Pancreas (tissue), 10 donors: ENCODE data around the gene EIF4E. TPM values are rescaled to one million over a fixed set of nuclear protein-coding genes. Genes with fewer than 3 reads are reported as not detected.

Experiments used
- ATAC-seq, 4 donors: fragments of 200-7000 bp; cut with Tn5 transposase; one replicate each; pipeline versions ENCODE4 v1.8.0 to v1.9.1; 2020; ENCODE audit warnings: mild to moderate bottlenecking in 4 of 4, moderate library complexity in 4 of 4
- DNase-seq, 6 donors: peaks; one replicate each; pipeline ENCODE4 v3.0.0-alpha.2; 2020
- FAIRE-seq: peaks from 2 replicates; lab custom pipeline; 2012; peaks lifted over from hg19 to GRCh38; lab: Jason Lieb, UNC
- H3K27ac ChIP-seq, 4 donors: fragments of 200-600 bp; sonication (generic); 1 replicate in 3 of 4; 2 replicates in 1 of 4; pipeline versions ENCODE4 v1.5.0 to v1.8.0; 2020
- H3K27me3 ChIP-seq, 4 donors: fragments of 200-600 bp; one replicate each; pipeline ENCODE4 v1.8.0; 2021
- H3K36me3 ChIP-seq, 3 donors: fragments of 200-600 bp; sonication (generic) in 1 of 3; one replicate each; pipeline versions ENCODE4 v1.5.0 to v1.8.0; 2020 to 2021
- H3K4me1 ChIP-seq, 3 donors: fragments of 200-600 bp; one replicate each; pipeline ENCODE4 v1.8.0; 2021
- H3K4me3 ChIP-seq, 4 donors: fragments of 200-600 bp; sonication (generic) in 2 of 4; one replicate each; pipeline versions ENCODE4 v1.5.0 to v1.8.0; 2020 to 2021
- H3K9me3 ChIP-seq, 4 donors: fragments of 200-600 bp; one replicate each; pipeline ENCODE4 v1.8.0; 2021
- CTCF ChIP-seq, 4 donors: fragments of 200-600 bp; sonication (generic) in 3 of 4; IDR thresholded peaks; one replicate each; pipeline versions ENCODE4 v1.5.0 to v1.8.0; 2021; ENCODE audit warnings: antibody characterized with exemption in 4 of 4
- WGBS, 2 donors: extraction: QIAGEN DNeasy Blood & Tissue Kit; methylation state at CpG; one replicate each; pipeline ENCODE4 v1.1.7; 2013; 5-methylcytosine and 5-hydroxymethylcytosine counted together
- intact Hi-C, 3 donors: fragments of 100-400 bp; cut with DNase I; formaldehyde crosslinking; loops; one replicate each; pipeline versions ENCODE4 v1.11.1 to v1.14.2; 2022
- polyA plus RNA-seq, 2 donors: library from polyadenylated mRNA; stranded (reverse); fragments of 200-250 nt; gene quantifications; one replicate each; pipeline ENCODE4 v1.2.3, GENCODE V29; 2013
- total RNA-seq, 6 donors: library from RNA; stranded (reverse); fragmentation: NEBNext Ultra II Directional in 4 of 6; extraction: Animal tissue kit (Norgen Biotek cat#: 25700) in 4 of 6; gene quantifications; one replicate each; pipeline versions ENCODE4 v1.2.1 to v1.2.4, GENCODE V29; 2021 to 2023
- donor health status: healthy with polysubstance abuse.
- donor health status: DM: no; HTN: no; CAD: no; lungs with moderate emphysema.
- donor health status: DM: no; HTN: no; CAD: no.
- donor health status: control.
- donor health status: control.
- donor health status: Bipolar disorder and iron deficiency.
- donor health status: DM: yes; HTN: yes; CAD: no.
- donor health status: DM: no; HTN: no; CAD: no.
- donor health status: DM: no; HTN: no; CAD: no.
- donor health status: DM: yes; HTN: yes; CAD: no.

EIF4E gene
- total and polyA plus RNA-seq, 8 donors, result 6.3 to 31.8 (median 22.3) TPM

- 89 to 92% methylated on average over 2 of the region's 2 CpGs for WGBS, 2 donors
- intact Hi-C loops, result no loop called here
- Histone ChIP-seq H3K27me3 (no peaks in the 10 kb centered on the region), H3K4me1 (no peaks in the 10 kb centered on the region), H3K36me3 (no peaks in the 10 kb centered on the region), H3K9me3 (no peaks in the 10 kb centered on the region), H3K27ac (no peak overlapping the region), H3K4me3 (no peak overlapping the region)
- no peak for ATAC-seq
- no peak for TF ChIP-seq CTCF (IDR thresholded peaks at IDR 0.05)
- FAIRE-seq, result no peak
- DNase-seq, result no peak
Measured at GRCh38 chr4:98958065-98958464, 29.1 kb upstream of the EIF4E start.

GRCh38 chr4:98955229-98955628, 26.3 kb upstream of the EIF4E start:
- no peak for DNase-seq
- intact Hi-C loops, result no loop called here
- Histone ChIP-seq H3K36me3 (no peaks in the 10 kb centered on the region), H3K9me3 (no peaks in the 10 kb centered on the region), H3K27ac (no peak overlapping the region), H3K4me1 (no peaks in the 10 kb centered on the region), H3K4me3 (no peak overlapping the region), H3K27me3 (no peaks in the 10 kb centered on the region)
- no peak for FAIRE-seq
- ATAC-seq, result no peak
- WGBS, 2 donors, result 68 to 76% methylated on average over 6 of the region's 6 CpGs
- no peak for TF ChIP-seq CTCF (IDR thresholded peaks at IDR 0.05)

- 87 to 88% methylated on average over 3 of the region's 3 CpGs for WGBS, 2 donors
- H3K27me3 ChIP-seq, result no peaks in the 10 kb centered on the region
- H3K9me3 ChIP-seq, result no peaks in the 10 kb centered on the region
- no peaks in the 10 kb centered on the region for H3K36me3 ChIP-seq
- H3K4me3 ChIP-seq, result no peak overlapping the region
- no peak for ATAC-seq
- intact Hi-C loops, result no loop called here
- H3K27ac ChIP-seq, result no peak overlapping the region
- no peak for TF ChIP-seq CTCF (IDR thresholded peaks at IDR 0.05)
- no peaks in the 10 kb centered on the region for H3K4me1 ChIP-seq
- FAIRE-seq, result no peak
- DNase-seq, result no peak
Measured at GRCh38 chr4:98951710-98952109, 22.8 kb upstream of the EIF4E start.

- H3K9me3 ChIP-seq, result no peaks in the 10 kb centered on the region
- H3K4me1 ChIP-seq, result no peaks in the 10 kb centered on the region
- no peak for TF ChIP-seq CTCF (IDR thresholded peaks at IDR 0.05)
- FAIRE-seq (no peak), ATAC-seq (no peak), DNase-seq (no peak)
- no peak overlapping the region for H3K27ac ChIP-seq
- 90% methylated on average over 1 of the region's 1 CpG for WGBS, 2 donors
- intact Hi-C loops, result no loop called here
- no peak overlapping the region for H3K4me3 ChIP-seq
- H3K36me3 ChIP-seq, result no peaks in the 10 kb centered on the region
- H3K27me3 ChIP-seq, result no peaks in the 10 kb centered on the region
Measured at GRCh38 chr4:98950925-98951324, 22.0 kb upstream of the EIF4E start.

GRCh38 chr4:98946359-98946758, 17.4 kb upstream of the EIF4E start:
- no peak overlapping the region for H3K27ac ChIP-seq
- FAIRE-seq, result no peak
- WGBS, 2 donors, result 88 to 89% methylated on average over 1 of the region's 1 CpG
- ATAC-seq, result no peak
- intact Hi-C loops, result no loop called here
- no peak for DNase-seq
- no peak overlapping the region for H3K4me3 ChIP-seq
- H3K36me3 ChIP-seq, result no peaks in the 10 kb centered on the region
- TF ChIP-seq CTCF (IDR thresholded peaks at IDR 0.05), result no peak
- no peaks in the 10 kb centered on the region for H3K27me3 ChIP-seq
- no peaks in the 10 kb centered on the region for H3K4me1 ChIP-seq
- no peaks in the 10 kb centered on the region for H3K9me3 ChIP-seq
